ENCODE data around the gene CDC42EP3.
A peak's percentile ranks its signal among the peaks of the same experiment; 100 is the strongest.

CDC42EP3 gene

GRCh38 chr2:37656512-37657423 is 14.7 kb downstream of the CDC42EP3 start:
- DNase-seq (ENCODE audit: low read depth in 2 of 3, low spot score in 1 of 3), result no peak

GRCh38 chr2:37654932-37655841 is 16.3 kb downstream of the CDC42EP3 start:
- DNase-seq (ENCODE audit: low read depth in 2 of 3, low spot score in 1 of 3), result no peak

DNA sequence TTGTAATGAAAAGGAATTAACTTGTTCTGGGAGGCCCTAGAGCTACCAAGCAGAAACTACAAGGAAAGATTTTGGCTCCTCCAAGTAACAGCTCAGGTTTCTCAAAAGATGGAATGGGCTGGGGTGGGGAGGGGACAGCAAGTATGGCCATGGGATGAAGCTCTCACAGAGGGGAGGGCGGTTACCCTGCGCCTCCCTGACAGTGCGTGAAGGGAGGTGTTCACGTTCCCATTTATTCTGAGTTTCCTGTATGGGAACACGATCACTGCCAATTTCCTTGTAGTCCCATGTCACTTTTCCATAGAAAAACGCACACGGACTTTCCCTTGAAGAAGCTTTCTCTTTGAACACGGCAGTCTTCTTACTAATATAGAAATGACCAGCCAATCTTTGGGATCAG is 17.0 kb downstream of the CDC42EP3 start:
- DNase-seq (ENCODE audit: low read depth in 2 of 3, low spot score in 1 of 3), result no peak

DNA sequence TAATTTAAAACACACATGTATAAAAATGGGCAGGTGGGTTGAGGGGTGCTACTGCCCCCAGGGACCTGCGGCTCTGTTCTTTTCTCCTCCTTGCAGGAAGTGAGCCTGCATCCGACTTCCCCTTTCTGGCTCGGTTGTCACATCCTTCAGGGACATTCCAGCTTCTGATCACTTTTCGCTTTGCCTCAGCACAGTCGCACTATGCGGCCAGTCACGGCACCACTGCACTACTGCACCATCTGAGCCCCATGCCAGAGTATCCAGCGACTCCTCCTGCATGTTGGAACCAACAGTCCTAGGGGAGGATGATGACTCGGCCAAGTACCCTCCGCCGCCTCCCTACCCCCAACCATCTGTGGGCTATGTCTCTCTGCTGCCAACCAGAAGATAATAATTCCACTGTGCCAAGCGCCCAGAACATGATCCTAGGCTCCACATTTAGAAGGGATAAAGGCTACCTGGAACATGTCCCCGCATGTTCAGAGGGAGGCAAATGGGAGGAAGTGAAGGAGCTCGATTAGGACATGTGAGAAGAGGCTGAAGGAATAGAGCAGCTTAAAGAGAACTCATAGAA is 17.6 kb downstream of the CDC42EP3 start:
- peak in 1 of 3 donors; percentile 27 for DNase-seq (ENCODE audit: low read depth in 2 of 3, low spot score in 1 of 3)

DNA sequence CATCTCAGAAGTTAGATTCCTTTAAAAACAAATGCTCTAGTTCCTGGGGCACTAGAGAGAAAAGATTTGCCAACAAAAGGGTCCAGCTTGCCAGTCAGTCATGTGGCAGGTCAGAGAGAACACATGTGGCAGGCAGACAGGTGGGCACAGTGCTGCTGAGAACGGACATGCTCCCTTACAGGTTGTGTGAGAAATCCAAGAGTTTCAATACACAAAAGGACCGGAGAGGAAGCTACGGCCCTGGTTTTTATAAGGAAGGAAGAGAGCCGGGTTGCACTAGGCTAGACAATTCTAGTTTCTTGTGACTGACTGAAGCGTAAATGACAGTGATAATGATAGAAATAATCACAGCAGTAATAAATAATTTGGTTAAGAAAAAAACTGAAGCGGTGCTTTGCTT is 18.3 kb downstream of the CDC42EP3 start:
- no peak for DNase-seq (ENCODE audit: low read depth in 2 of 3, low spot score in 1 of 3)

- no peak for DNase-seq (ENCODE audit: low read depth in 2 of 3, low spot score in 1 of 3)
These were observed 19.2 kb downstream of the CDC42EP3 start for GRCh38 chr2:37652199-37652640.

DNA sequence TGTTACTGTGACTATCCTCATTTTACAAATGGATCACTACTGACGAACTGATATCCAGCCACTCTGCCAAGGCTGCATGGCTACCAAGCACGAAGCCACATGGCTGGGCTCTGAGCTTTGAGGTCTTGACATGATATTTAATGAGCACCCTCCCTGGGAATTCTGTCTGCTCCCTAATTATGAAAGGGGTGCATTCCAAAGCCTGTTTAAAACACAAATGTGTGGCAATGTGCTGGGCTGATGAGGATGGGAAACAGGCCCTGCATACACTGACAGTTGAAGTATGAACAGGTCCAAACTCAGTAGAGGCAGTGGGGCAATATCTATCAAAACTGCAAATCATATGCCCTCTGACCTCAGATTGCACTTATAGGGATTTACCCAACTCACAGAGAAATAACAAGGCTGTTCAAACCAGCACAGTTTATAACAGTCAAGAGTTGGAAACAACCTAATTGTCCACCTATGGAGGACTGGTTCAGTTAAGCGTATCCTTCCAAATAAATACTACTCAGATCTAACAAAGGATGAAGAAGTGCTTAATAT is 20.8 kb downstream of the CDC42EP3 start:
- no peak for DNase-seq (ENCODE audit: low read depth in 2 of 3, low spot score in 1 of 3)

DNA sequence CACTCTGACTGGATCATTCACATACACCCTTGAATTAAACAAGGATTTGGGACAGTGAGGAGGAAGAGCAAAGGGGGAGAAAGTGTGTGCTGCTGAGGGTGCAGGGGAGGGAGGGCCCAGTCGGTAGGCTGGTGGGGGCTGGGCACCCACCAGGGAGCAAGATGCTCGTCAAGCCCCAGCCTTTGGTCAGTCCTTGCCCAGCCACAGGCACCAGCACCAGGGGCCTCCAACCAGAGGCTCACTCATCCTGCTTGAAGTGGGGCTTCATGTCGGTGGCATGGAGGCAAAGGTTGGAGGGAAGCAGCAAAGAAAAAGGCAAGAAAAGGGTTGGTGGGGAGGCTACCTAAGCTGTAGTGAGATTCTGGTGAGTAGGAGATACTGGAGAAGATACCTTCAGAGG is 21.9 kb downstream of the CDC42EP3 start:
- no peak for DNase-seq (ENCODE audit: low read depth in 2 of 3, low spot score in 1 of 3)

DNA sequence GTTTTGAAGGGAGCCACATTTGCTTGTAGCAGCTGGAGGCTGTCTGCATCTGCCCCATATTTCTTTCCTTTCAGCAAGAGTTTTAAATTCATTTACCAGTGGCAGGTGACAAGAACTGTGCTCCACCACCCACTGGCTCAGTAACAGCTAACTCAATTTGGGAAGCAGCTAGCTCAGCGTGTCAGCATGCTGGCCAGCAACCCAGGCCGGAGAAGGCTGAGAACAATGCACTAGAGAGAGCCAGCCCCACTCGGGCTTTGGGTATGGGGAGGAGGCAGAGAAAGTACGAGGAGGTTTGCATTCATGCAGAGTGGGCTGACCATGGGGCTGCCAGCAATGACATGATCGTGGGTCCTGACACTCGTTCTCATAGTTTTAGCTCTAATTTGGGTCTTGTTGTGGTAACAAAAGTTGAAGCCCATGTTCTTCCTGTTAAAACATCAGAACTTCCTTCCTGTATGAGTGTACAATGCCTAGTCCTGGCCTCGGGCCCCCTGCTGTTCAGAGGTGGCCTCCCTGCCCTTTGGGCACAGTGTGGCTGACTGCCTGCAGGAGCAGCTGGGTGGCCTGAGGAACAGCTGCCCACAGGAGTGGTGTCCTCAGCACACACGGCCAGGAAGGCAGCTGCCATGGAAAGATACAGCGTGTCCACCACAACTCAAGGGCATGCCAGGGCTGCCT is 23.0 kb downstream of the CDC42EP3 start:
- no peak for DNase-seq (ENCODE audit: low read depth in 2 of 3, low spot score in 1 of 3)

- no peak for DNase-seq (ENCODE audit: low read depth in 2 of 3, low spot score in 1 of 3)
These were observed 23.5 kb downstream of the CDC42EP3 start for GRCh38 chr2:37647971-37648330.

DNA sequence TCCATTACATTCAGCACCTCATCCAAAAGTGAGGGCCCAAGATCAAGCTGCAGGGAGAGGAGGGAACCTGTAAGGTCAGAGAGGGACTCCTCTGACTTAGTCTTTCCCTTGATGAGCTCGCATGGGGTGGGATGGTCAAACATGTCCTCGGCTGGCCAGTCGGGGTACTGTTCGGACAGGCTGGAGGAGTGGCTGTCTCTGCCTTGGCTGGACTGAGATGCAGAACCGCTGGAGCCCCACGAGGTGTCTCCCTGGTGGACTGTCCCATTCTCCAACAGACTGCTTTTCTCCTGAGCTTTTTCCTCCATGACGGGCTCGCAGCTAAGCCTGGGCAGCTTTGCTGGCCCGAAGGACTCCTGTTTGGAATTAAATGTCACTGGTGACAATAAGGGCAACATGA is 25.6 kb downstream of the CDC42EP3 start:
- DNase-seq (ENCODE audit: low read depth in 2 of 3, low spot score in 1 of 3), result no peak

- DNase-seq (ENCODE audit: low read depth in 2 of 3, low spot score in 1 of 3), result no peak
These were observed 26.1 kb downstream of the CDC42EP3 start for GRCh38 chr2:37645362-37645761.

DNA sequence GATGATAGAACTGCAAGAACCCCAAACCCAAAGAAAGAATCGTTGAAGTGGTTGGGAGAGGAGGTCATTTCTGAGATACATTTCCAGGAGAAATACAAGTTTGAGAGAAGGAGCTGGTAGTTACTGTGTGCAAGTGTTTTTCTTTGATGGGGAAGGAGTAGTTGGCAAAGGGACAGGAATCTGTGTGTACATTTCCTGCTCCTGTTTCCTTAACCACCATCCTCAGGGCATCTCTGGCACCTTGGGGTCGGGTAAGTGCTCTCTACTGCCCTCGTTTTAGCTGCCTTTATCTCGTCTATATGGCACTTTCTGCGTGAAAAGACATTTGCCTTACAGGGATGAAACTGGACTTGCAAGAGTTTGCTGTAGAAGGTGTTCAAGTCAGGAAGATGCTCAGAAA is 27.3 kb downstream of the CDC42EP3 start:
- no peak for DNase-seq (ENCODE audit: low read depth in 2 of 3, low spot score in 1 of 3)

- no peak for DNase-seq (ENCODE audit: low read depth in 2 of 3, low spot score in 1 of 3)
These were observed 27.7 kb downstream of the CDC42EP3 start for GRCh38 chr2:37643730-37644078.

DNA sequence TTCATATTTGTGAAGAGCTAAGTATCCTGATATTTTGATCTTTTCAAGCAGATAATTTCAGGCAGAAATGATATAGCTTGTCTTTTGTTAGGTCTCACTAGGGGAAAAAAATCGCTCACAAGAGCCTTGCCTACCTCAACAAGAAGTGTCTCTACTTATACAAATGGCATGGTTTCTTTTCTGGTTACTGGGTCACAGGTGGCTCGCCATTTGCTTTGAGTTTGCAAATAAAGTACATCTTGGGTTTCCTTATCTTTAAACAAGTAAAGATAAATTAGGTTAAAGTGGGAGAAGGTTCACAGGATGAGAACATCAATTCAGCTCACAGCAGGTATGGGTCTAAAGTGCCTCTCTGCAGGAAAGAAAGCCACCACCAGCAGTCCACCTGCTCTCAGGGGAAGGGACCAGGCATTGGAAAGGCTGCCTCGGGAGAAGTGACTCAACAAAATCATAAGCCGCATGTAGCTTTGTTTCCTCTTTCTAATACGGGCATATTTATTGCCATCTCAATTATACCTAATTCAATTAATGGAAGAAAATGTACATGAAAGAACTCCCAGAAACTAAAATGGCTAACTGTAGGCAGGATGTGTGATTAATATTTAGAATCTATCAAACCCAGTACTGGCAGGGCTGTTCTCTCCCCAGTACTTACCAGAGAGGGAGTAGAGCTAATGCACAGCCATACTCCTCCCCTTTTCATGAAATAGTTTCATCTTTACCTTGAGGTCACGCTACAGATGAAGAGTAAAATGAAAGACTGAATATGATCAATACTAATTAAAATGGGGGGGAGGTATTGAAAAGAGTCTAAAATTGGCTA is 28.3 kb downstream of the CDC42EP3 start:
- no peak for DNase-seq (ENCODE audit: low read depth in 2 of 3, low spot score in 1 of 3)

- DNase-seq (ENCODE audit: low read depth in 2 of 3, low spot score in 1 of 3), result no peak
These were observed 29.8 kb downstream of the CDC42EP3 start for GRCh38 chr2:37641582-37642171.

DNA sequence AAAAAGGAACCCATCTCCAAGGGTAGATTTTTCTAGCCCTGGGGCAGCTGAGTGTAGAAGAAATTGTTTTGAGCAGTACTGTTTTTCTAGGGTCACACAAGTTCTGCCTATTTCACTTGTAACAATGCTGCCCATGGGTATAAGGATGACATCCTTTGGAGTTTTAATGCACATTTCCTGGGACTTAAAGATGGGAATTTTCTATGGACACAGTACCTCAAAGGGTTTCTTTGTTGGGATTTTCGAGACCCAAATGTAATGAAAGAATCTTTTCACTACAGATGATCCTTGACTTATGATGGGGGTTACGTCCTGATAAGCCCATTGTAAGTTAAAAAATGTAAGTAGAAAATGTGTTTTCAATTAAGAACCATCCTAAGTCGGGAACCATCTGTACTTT is 31.8 kb downstream of the CDC42EP3 start:
- DNase-seq (ENCODE audit: low read depth in 2 of 3, low spot score in 1 of 3), result no peak

- DNase-seq (ENCODE audit: low read depth in 2 of 3, low spot score in 1 of 3), result no peak
These were observed 32.5 kb downstream of the CDC42EP3 start for GRCh38 chr2:37638973-37639372.

DNA sequence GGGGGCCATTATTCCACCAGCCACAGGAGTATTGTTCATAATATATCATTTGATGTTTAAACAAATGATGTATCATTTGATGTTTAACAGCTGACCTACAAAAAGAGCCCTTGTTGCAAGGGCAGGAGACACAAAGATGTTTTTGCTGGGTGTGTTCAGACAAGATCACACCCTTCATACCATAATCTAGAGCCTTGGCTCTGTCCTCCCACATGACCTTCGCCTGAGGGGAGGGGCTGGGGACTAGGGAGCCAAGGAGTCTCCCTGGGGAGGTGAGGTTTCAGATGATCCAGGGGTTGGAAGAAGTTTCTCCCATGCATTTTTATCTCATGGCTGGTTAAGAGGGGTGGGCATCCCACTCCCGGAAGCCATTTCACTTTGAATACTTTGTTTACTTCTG is 33.5 kb downstream of the CDC42EP3 start:
- DNase-seq (ENCODE audit: low read depth in 2 of 3, low spot score in 1 of 3), result no peak

All from stimulated activated CD4-positive, alpha-beta T cell treated with anti-CD3 and anti-CD28 coated beads, Interleukin-12 subunit alpha, Interleukin-12 subunit beta, amount 100 ng/mL, for 48 hours (primary cell).